K562 (cell line): ENCODE measurements around the gene SPEG. TPM values are rescaled to one million over a fixed set of nuclear protein-coding genes. Genes with fewer than 3 reads are reported as not detected.
A peak's percentile ranks its signal among the peaks of the same experiment; 100 is the strongest.

Experiments used
- ATAC-seq: fragments of 200-7000 bp; cut with Tn5 transposase; 3 replicates; pipeline ENCODE4 v1.9.1; 2020; ENCODE audit warnings: moderate library complexity
- BruUV-seq: library from RNA; stranded (reverse); fragments of 400-500 nt; replicated peaks from 2 replicates; lab custom pipeline; 2021; lab: Mats Ljungman, UMichigan
- CTCF ChIA-PET: fragments of 300-600 bp; formaldehyde crosslinking; extraction: SDS; loops from one replicate; lab custom pipeline; 2021; ENCODE audit warnings: low intra/inter-chr PET ratio; lab: Yijun Ruan, JAX
- POLR2A ChIA-PET: fragments of 300-600, 350-650 bp; sonication (Branson Sonifier 250); formaldehyde crosslinking; extraction: SDS; loops from one replicate; lab custom pipeline; 2021; ENCODE audit warnings: antibody characterized with exemption, inconsistent platforms; lab: Yijun Ruan, JAX
- DNase-seq, 4 experiments: peaks; one replicate each; pipeline versions ENCODE4 v3.0.0 to v3.0.0-alpha.2; 2011 to 2018; ENCODE audit warnings: low spot score in 3 of 4, mixed read lengths in 3 of 4; ENCODE audit errors: extremely low read depth in 1 of 4
- FAIRE-seq: peaks from 2 replicates; lab custom pipeline; 2011; peaks lifted over from hg19 to GRCh38; lab: Jason Lieb, UNC
- H2AFZ ChIP-seq: 2 replicates; pipeline ENCODE4 v1.6.0; 2011; ENCODE audit warnings: low read depth, low read length, control low read depth, inconsistent platforms
- H3K27ac ChIP-seq: fragments of 200-600 bp; 3 replicates; pipeline ENCODE4 v1.8.0; 2011; ENCODE audit warnings: low read depth, mild to moderate bottlenecking, control low read depth, inconsistent platforms, low read length, moderate library complexity, mixed read lengths; ENCODE audit errors: extremely low read depth
- H3K27me3 ChIP-seq, 2 experiments: fragments of 300-600 bp in 1 of 2; 2 replicates in 1 of 2; 3 replicates in 1 of 2; pipeline versions ENCODE4 v1.6.0 to v1.8.0; 2011; ENCODE audit warnings: inconsistent platforms in 2 of 2, low read length in 2 of 2, mild to moderate bottlenecking in 1 of 2, mixed read lengths in 1 of 2, moderate library complexity in 1 of 2; ENCODE audit not compliant: control insufficient read depth in 2 of 2, insufficient read depth in 2 of 2
- H3K36me3 ChIP-seq: fragments of 300-600 bp; 3 replicates; pipeline ENCODE4 v1.8.0; 2011; ENCODE audit warnings: mild to moderate bottlenecking, low read length, inconsistent platforms; ENCODE audit not compliant: control insufficient read depth, insufficient read depth
- H3K4me1 ChIP-seq, 2 experiments: fragments of 200-600 bp in 1 of 2; replicated peaks in 1 of 2; 2 replicates in 1 of 2; 3 replicates in 1 of 2; pipeline versions ENCODE4 v1.5.1 to v1.8.0; 2011; ENCODE audit warnings: inconsistent platforms in 2 of 2, low read length in 2 of 2, mild to moderate bottlenecking in 1 of 2, mixed read lengths in 1 of 2, moderate library complexity in 1 of 2; ENCODE audit not compliant: control insufficient read depth in 2 of 2, insufficient read depth in 2 of 2
- H3K4me2 ChIP-seq: 2 replicates; pipeline ENCODE4 v1.6.1; 2011; ENCODE audit warnings: low read length, control low read depth, inconsistent platforms, mixed read lengths; ENCODE audit not compliant: insufficient read depth
- H3K4me3 ChIP-seq: fragments of 200-600 bp; sonication (generic), shearing (Covaris generic); 2 replicates; pipeline ENCODE4 v1.5.1; 2016; ENCODE audit warnings: control low read depth, inconsistent platforms
- H3K79me2 ChIP-seq: fragments of 200-600 bp; 3 replicates; pipeline ENCODE4 v1.8.0; 2011; ENCODE audit warnings: low read length, inconsistent platforms; ENCODE audit not compliant: control insufficient read depth, insufficient read depth
- H3K9ac ChIP-seq, 2 experiments: 2 replicates each; pipeline versions ENCODE4 v1.6.0 to v1.6.1; 2011; ENCODE audit warnings: low read depth in 2 of 2, low read length in 2 of 2, control low read depth in 1 of 2, inconsistent platforms in 1 of 2, mild to moderate bottlenecking in 1 of 2, mixed read lengths in 1 of 2; ENCODE audit not compliant: insufficient read depth in 1 of 2
- H3K9me1 ChIP-seq: one replicate; pipeline ENCODE4 v1.6.0; 2011; ENCODE audit warnings: inconsistent platforms, mild to moderate bottlenecking, low read length, moderate library complexity; ENCODE audit not compliant: control insufficient read depth, insufficient read depth
- H3K9me3 ChIP-seq: replicated peaks from 2 replicates; pipeline ENCODE4 v1.5.1; 2011; ENCODE audit warnings: low read depth, low read length, inconsistent platforms; ENCODE audit not compliant: control insufficient read depth, insufficient read depth
- H4K20me1 ChIP-seq: replicated peaks from 2 replicates; pipeline ENCODE4 v1.6.1; 2011; ENCODE audit warnings: low read length, inconsistent platforms, mixed read lengths; ENCODE audit not compliant: control insufficient read depth, insufficient read depth
- ADNP ChIP-seq: fragments of 200-800 bp; sonication (Bioruptor generic); IDR thresholded peaks from 2 replicates; pipeline ENCODE4 v1.6.1; 2016; ENCODE audit warnings: missing genetic modification characterization, missing compliant biosample characterization
- ESRRB ChIP-seq: fragments of 250-450 bp; sonication (Bioruptor Pico); IDR thresholded peaks from 2 replicates; pipeline ENCODE4 v1.5.0; 2020; ENCODE audit warnings: mild to moderate bottlenecking, moderate library complexity, borderline replicate concordance
- ETV5 ChIP-seq: sonication (generic); formaldehyde crosslinking; IDR thresholded peaks from 2 replicates; pipeline ENCODE4 v1.4.0; 2020; ENCODE audit warnings: low read depth, mild to moderate bottlenecking, missing genetic modification reagents
- GABPB1 ChIP-seq: sonication (generic); formaldehyde crosslinking; IDR thresholded peaks from 2 replicates; pipeline ENCODE4 v1.8.0; 2022; ENCODE audit warnings: mild to moderate bottlenecking, missing genetic modification reagents
- GATA2 ChIP-seq: sonication (generic); formaldehyde crosslinking; IDR thresholded peaks from 2 replicates; pipeline ENCODE4 v1.4.0; 2020; ENCODE audit warnings: mild to moderate bottlenecking, missing genetic modification reagents
- GATAD2A ChIP-seq: fragments of 450-650 bp; IDR thresholded peaks from 2 replicates; pipeline ENCODE4 v1.6.1; 2017
- HES1 ChIP-seq: fragments of 450-650 bp; IDR thresholded peaks from 2 replicates; pipeline ENCODE4 v1.6.1; 2016; ENCODE audit warnings: low read depth, mild to moderate bottlenecking, moderate library complexity
- HSF4 ChIP-seq: fragments of 250-450 bp; sonication (Bioruptor Pico); IDR thresholded peaks from 2 replicates; pipeline ENCODE4 v2.1.2; 2022; ENCODE audit warnings: mild to moderate bottlenecking, moderate library complexity, borderline replicate concordance
- MTA3 ChIP-seq: fragments of 450-650 bp; formaldehyde crosslinking; IDR thresholded peaks from 2 replicates; pipeline ENCODE4 v1.6.1; 2017; ENCODE audit warnings: mild to moderate bottlenecking, borderline replicate concordance
- RFX1 ChIP-seq: fragments of 450-650 bp; IDR thresholded peaks from 2 replicates; pipeline ENCODE4 v1.6.1; 2016; ENCODE audit warnings: mild to moderate bottlenecking, moderate library complexity
- WHSC1 ChIP-seq: IDR thresholded peaks from one replicate; pipeline ENCODE4 v1.6.1; 2012; ENCODE audit warnings: low read length, control low read depth, inconsistent platforms
- ZBTB9 ChIP-seq: fragments of 450-650 bp; formaldehyde crosslinking; IDR thresholded peaks from 2 replicates; pipeline ENCODE4 v1.4.0; 2020; ENCODE audit warnings: mild to moderate bottlenecking, moderate library complexity
- ZNF212 ChIP-seq: fragments of 450-650 bp; formaldehyde crosslinking; IDR thresholded peaks from 2 replicates; pipeline ENCODE4 v1.4.0; 2020; ENCODE audit warnings: mild to moderate bottlenecking
- ZNF707 ChIP-seq: fragments of 250-450 bp; sonication (Bioruptor Pico); conservative IDR thresholded peaks from 2 replicates; pipeline ENCODE4 v1.8.0; 2022; ENCODE audit warnings: inconsistent platforms, mild to moderate bottlenecking, moderate library complexity
- WGBS: fragments of 100-300 bp; shearing (Covaris generic); methylation state at CpG from one replicate; pipeline ENCODE4 v1.1.6; 2016; ENCODE audit warnings: low coverage, mixed read lengths; ENCODE audit not compliant: insufficient coverage; ENCODE audit errors: missing lambda C conversion rate; 5-methylcytosine and 5-hydroxymethylcytosine counted together
- in situ Hi-C: fragments of 300-500 bp; cut with MboI; formaldehyde crosslinking; loops from 4 replicates; pipeline ENCODE4 v1.15.0; 2018; ENCODE audit warnings: inconsistent platforms, mixed read lengths
- intact Hi-C: fragments of 100-400 bp; cut with micrococcal nuclease; formaldehyde crosslinking; loops from 2 replicates; pipeline ENCODE4 v1.14.2; 2022
- polyA plus RNA-seq, 8 experiments: library from polyadenylated mRNA; depleted of rRNA in 4 of 8; stranded (reverse) in 5 of 8; unstranded in 3 of 8; fragments of >200 nt; fragmentation: Nextera tagmentation in 2 of 8; fragmentation: Illumina TruSeq in 1 of 8; extraction: Ambion mirVana in 2 of 8; extraction: Trizol in 1 of 8; gene quantifications; 2 replicates each; pipeline versions ENCODE4 v1.2.1 to v1.2.3, GENCODE V29; 2011 to 2014; ENCODE audit warnings: inconsistent platforms in 1 of 8, missing spikeins in 1 of 8
- total RNA-seq, 7 experiments: library from RNA; depleted of rRNA in 6 of 7; stranded (reverse); fragments of >200 nt in 6 of 7; fragmentation: Illumina TruSeq in 2 of 7; extraction: Trizol in 2 of 7; gene quantifications; 2 replicates each; pipeline versions ENCODE4 v1.2.1 to v1.2.3, GENCODE V29; 2011 to 2021; ENCODE audit warnings: low replicate concordance in 1 of 7
- TF ChIP-seq, protein P1 (sequence below): fragments of 250-450 bp; sonication (Bioruptor Pico); IDR thresholded peaks from 2 replicates; pipeline ENCODE4 v1.4.0; 2020; ENCODE audit warnings: mild to moderate bottlenecking, moderate library complexity

The SPEG gene
- total and polyA plus RNA-seq, 9 of the 15 experiments (the other 6 are each of a cell fraction or from before 2014, with no cell fraction given): 0.49 to 8.7 (median 3.0) TPM

GRCh38 chr2:219521066-219521880 lies 86.6 kb downstream of the SPEG start (continued):
- TF ChIP-seq GATA2 (CRISPR knock-in tag): peak; percentile 59; the same call in 1 of the 2 replicates
- TF ChIP-seq GATAD2A: no peak
- TF ChIP-seq WHSC1: no peak
- TF ChIP-seq MTA3: 0 out of 2 replicates have a peak, but pooled peaks have one; percentile 49

DNA sequence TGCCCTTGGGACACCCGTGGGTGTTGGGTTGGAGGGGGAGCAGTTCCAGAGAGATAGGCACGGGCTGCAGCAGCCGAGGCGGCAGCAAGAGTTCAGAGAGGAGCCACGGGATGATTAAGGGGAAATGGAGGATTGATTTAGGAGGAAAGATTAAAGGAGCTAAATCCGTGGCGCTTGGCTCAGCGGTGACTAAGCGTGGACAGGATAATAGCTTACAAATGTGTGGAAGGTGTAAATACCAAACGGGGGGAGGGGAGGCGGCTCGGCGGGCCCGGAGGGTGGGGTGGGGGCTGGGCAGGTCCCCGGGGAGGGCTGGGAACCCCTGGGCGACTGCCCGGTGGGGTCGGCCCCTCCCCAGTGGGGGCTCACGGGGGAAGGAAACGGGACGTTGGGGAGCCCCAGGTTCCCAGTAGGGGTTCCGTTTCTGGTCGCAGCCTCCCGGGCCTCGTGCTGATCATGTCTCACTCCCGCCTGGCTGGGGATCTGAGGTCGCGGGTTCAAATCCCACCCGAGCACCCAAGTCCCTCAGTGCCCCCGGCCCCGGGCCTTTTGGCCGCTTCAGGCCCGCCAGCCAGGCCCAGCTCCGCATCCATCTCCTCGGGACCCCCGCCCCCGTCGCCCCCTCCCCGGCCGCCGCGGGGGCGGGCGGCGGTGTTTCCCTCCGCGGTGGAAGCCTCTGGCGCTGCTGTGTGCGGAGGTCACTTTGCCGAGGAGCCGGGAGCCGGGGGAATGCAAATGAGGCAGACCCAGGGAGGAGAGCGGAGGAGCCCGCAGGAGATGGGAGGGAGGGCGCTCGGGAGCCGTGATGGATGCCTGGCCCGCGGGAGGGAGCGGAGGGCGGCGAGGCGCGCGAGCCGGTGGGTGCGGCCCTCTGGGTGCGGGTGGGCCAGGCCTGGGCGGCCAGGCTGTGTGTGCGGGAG lies 87.7 kb downstream of the SPEG start:
- Histone ChIP-seq H3K4me1 (peaks cover 82 to 91% of the 10 kb centered on the region in 2 experiments), H3K4me2 (peak overlapping the region; percentile 75), H3K27ac (peak overlapping the region; percentile 89), H4K20me1 (no peaks in the 10 kb centered on the region), H2AFZ (peak overlapping the region; percentile 64; the same call in 1 of the 2 replicates), H3K36me3 (peaks cover 33% of the 10 kb centered on the region; the same call in 2 of the 3 replicates), H3K27me3 (no peaks in the 10 kb centered on the region), H3K9ac (peak overlapping the region; percentile 70 to 86), H3K9me1 (peaks cover 3% of the 10 kb centered on the region), H3K4me3 (peak overlapping the region; percentile 22; the same call in 1 of the 2 replicates), H3K79me2 (peaks cover 80% of the 10 kb centered on the region), H3K9me3 (no peaks in the 10 kb centered on the region)
- intact Hi-C loops (no loop called here), in situ Hi-C loops (loop anchor here (10.0 kb wide), 1 partner anchor 48 kb away; no protein-coding TSS in a partner anchor)
- DNase-seq (peak; percentile 61 to 86 (median 66)), ATAC-seq (peak; percentile 45), FAIRE-seq (peak; percentile 87)
- WGBS: 2% methylated on average over 11 of the region's 70 CpGs
- ChIA-PET CTCF (interaction anchor here (0.6 to 1.4 kb wide), 2 partner anchors 27 to 63 kb away, joined by 7 read pairs; a partner anchor contains a TSS), POLR2A (interaction anchor here (0.6 kb wide), 2 partner anchors 10 to 119 kb away, joined by 3 read pairs; no protein-coding TSS in a partner anchor)
- BruUV-seq: no TSS peak
- TF ChIP-seq ZNF707 (no peak), HES1 (0 out of 2 replicates have a peak, but pooled peaks have one; percentile 29), GABPB1 (no peak), ZNF212 (no peak), RFX1 (no peak), ZBTB9 (CRISPR knock-in tag) (peak; percentile 70), HSF4 (CRISPR knock-in tag) (no peak), ETV5 (CRISPR knock-in tag) (no peak), ESRRB (CRISPR knock-in tag) (no peak), ADNP (tag) (peak; percentile 91)
- TF ChIP-seq, protein P1, sequence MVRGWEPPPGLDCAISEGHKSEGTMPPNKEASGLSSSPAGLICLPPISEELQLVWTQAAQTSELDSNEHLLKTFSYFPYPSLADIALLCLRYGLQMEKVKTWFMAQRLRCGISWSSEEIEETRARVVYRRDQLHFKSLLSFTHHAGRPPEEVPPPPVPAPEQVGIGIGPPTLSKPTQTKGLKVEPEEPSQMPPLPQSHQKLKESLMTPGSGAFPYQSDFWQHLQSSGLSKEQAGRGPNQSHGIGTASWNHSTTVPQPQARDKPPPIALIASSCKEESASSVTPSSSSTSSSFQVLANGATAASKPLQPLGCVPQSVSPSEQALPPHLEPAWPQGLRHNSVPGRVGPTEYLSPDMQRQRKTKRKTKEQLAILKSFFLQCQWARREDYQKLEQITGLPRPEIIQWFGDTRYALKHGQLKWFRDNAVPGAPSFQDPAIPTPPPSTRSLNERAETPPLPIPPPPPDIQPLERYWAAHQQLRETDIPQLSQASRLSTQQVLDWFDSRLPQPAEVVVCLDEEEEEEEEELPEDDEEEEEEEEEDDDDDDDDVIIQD (CRISPR knock-in tag): no peak
